DOHH2 (cell line): Measurements from ENCODE around the gene MRTFA.
"Not testable (repeated sequence)": the region's sequence is repeated elsewhere in the genome, so short reads cannot be mapped to it uniquely, and the experiment has no call there.

Experiments
- EZH2phosphoT487 ChIP-seq: fragments of 200-600 bp; sonication (generic); IDR thresholded peaks from 2 replicates; pipeline ENCODE4 v1.6.1; 2017; ENCODE audit warnings: borderline replicate concordance, mild to moderate bottlenecking, antibody characterized with exemption, low read length, moderate library complexity, mixed read lengths
- TF ChIP-seq, protein P1 (sequence below): fragments of 200-600 bp; sonication (generic); IDR thresholded peaks from one replicate; pipeline ENCODE4 v1.5.1; 2014; ENCODE audit warnings: antibody characterized with exemption, mild to moderate bottlenecking, low read depth, low read length; ENCODE audit not compliant: poor library complexity, severe bottlenecking

DNA sequence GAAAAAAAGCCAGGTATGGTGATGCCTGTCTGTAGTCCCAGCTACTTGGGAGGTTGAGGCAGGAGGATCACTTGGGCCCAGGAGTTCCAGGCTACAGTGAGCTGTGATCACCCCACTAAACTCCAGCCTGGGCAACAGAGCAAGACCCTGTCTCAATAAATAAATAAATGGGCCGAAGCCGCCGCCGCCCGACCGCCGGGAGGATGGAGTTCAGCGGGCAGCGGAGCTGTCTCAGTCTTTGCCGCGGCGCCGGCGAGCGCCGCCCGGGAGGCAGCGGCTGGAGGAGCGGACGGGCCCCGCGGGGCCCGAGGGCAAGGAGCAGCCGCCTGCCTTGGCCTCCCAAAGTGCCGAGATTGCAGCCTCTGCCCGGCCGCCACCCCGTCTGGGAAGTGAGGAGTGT lies 100.4 kb downstream of the MRTFA start:
- TF ChIP-seq, protein P1, sequence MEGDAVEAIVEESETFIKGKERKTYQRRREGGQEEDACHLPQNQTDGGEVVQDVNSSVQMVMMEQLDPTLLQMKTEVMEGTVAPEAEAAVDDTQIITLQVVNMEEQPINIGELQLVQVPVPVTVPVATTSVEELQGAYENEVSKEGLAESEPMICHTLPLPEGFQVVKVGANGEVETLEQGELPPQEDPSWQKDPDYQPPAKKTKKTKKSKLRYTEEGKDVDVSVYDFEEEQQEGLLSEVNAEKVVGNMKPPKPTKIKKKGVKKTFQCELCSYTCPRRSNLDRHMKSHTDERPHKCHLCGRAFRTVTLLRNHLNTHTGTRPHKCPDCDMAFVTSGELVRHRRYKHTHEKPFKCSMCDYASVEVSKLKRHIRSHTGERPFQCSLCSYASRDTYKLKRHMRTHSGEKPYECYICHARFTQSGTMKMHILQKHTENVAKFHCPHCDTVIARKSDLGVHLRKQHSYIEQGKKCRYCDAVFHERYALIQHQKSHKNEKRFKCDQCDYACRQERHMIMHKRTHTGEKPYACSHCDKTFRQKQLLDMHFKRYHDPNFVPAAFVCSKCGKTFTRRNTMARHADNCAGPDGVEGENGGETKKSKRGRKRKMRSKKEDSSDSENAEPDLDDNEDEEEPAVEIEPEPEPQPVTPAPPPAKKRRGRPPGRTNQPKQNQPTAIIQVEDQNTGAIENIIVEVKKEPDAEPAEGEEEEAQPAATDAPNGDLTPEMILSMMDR, result not testable (repeated sequence)
- TF ChIP-seq EZH2phosphoT487, result not testable (repeated sequence)
